ENCODE data around the gene CFAP43. TPM values are rescaled to one million over a fixed set of nuclear protein-coding genes. Genes with fewer than 3 reads are reported as not detected.

CFAP43 gene
- total and polyA plus RNA-seq, 10 of the 15 experiments (the other 5 are each of a cell fraction or from before 2014, with no cell fraction given), result 0.06 to 0.14 (median 0.10) TPM; not detected in 5

DNA sequence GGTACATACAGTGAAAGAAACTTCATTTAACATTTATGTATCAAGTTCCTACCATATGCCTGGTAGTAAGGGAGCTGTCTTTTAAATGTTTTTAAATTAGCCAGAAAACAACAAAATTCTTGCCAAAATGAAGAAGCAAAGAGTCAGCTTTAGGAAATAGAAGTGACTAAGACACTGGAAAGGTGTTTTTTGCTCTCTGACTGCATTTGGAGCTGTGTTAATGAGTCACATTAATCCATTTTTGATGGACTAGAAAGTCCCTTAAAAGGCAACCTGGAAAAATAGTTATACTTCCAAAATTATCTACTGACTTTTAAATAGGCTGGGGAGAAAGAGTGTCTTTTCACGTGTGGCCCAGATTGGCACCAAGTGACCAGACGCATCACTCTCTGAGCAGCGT is 142.5 kb downstream of the CFAP43 start (continued):
- TF ChIP-seq CEBPZ (IDR thresholded peaks at IDR 0.05; ENCODE audit: low read depth, low read length), result no peak
- TF ChIP-seq EGR1 (IDR thresholded peaks at IDR 0.05; ENCODE audit: borderline replicate concordance in 1 of 2, low read depth in 2 of 2, low read length in 2 of 2), result no peak

GRCh38 chr10:104088239-104088638 is 143.9 kb downstream of the CFAP43 start:
- CTCF ChIA-PET, result interaction anchor here (0.7 kb wide), 1 partner anchor 20 kb away, joined by 4 read pairs; no protein-coding TSS in a partner anchor
- FAIRE-seq (no peak), DNase-seq (ENCODE audit: low read depth, low spot score) (no peak), ATAC-seq (no peak)
- BruUV-seq (replicated peaks), result no TSS peak
- Histone ChIP-seq H2AFZ (ENCODE audit: control insufficient read depth, low read depth, low read length) (no peak overlapping the region), H3K4me3 (no peak overlapping the region), H3K4me1 (ENCODE audit: control insufficient read depth, insufficient read depth, low read length) (no peaks in the 10 kb centered on the region), H3K36me3 (ENCODE audit: control insufficient read depth in 2 of 2, insufficient read depth in 2 of 2, low read length in 1 of 2) (no peaks in the 10 kb centered on the region), H3K79me2 (ENCODE audit: control insufficient read depth, insufficient read depth, low read length) (no peaks in the 10 kb centered on the region), H3K27ac (ENCODE audit: control insufficient read depth, insufficient read depth) (no peak overlapping the region), H4K20me1 (ENCODE audit: control insufficient read depth, insufficient read depth) (no peaks in the 10 kb centered on the region), H3K9ac (ENCODE audit: control insufficient read depth, insufficient read depth, low read length) (no peak overlapping the region), H3K27me3 (replicated peaks in 1 of 2; ENCODE audit: control insufficient read depth in 2 of 2, insufficient read depth in 2 of 2, low read length in 1 of 2) (no peaks in the 10 kb centered on the region), H3K9me3 (replicated peaks; ENCODE audit: control insufficient read depth, insufficient read depth, low read length) (no peaks in the 10 kb centered on the region), H3K4me2 (ENCODE audit: control insufficient read depth, insufficient read depth) (no peak overlapping the region)
- TF ChIP-seq FOXK2 (IDR thresholded peaks at IDR 0.05) (no peak), SRF (IDR thresholded peaks at IDR 0.05; ENCODE audit: low read depth in 2 of 2, low read length in 2 of 2) (no peak), BHLHE40 (IDR thresholded peaks at IDR 0.05; ENCODE audit: borderline replicate concordance in 1 of 2, low read depth in 2 of 2, low read length in 1 of 2) (no peak), KLF5 (IDR thresholded peaks at IDR 0.05; ENCODE audit: partially characterized antibody) (no peak), KDM1A (IDR thresholded peaks at IDR 0.05; ENCODE audit: borderline replicate concordance) (no peak), CBX3 (IDR thresholded peaks at IDR 0.05; ENCODE audit: borderline replicate concordance, low read depth) (no peak), RCOR1 (conservative IDR thresholded peaks at IDR 0.05; ENCODE audit: low read depth, low read length) (no peak), YY1 (IDR thresholded peaks at IDR 0.05; ENCODE audit: low read depth, low read length) (no peak), ZNF274 (IDR thresholded peaks at IDR 0.05; ENCODE audit: insufficient read depth, insufficient read length) (no peak), SUZ12 (IDR thresholded peaks at IDR 0.05; ENCODE audit: unreplicated experiment) (no peak), POLR2AphosphoS2 (IDR thresholded peaks at IDR 0.05; ENCODE audit: low read depth, low read length) (no peak), RELA (IDR thresholded peaks at IDR 0.05; ENCODE audit: borderline replicate concordance, partially characterized antibody) (no peak)
- TF ChIP-seq, protein P1, sequence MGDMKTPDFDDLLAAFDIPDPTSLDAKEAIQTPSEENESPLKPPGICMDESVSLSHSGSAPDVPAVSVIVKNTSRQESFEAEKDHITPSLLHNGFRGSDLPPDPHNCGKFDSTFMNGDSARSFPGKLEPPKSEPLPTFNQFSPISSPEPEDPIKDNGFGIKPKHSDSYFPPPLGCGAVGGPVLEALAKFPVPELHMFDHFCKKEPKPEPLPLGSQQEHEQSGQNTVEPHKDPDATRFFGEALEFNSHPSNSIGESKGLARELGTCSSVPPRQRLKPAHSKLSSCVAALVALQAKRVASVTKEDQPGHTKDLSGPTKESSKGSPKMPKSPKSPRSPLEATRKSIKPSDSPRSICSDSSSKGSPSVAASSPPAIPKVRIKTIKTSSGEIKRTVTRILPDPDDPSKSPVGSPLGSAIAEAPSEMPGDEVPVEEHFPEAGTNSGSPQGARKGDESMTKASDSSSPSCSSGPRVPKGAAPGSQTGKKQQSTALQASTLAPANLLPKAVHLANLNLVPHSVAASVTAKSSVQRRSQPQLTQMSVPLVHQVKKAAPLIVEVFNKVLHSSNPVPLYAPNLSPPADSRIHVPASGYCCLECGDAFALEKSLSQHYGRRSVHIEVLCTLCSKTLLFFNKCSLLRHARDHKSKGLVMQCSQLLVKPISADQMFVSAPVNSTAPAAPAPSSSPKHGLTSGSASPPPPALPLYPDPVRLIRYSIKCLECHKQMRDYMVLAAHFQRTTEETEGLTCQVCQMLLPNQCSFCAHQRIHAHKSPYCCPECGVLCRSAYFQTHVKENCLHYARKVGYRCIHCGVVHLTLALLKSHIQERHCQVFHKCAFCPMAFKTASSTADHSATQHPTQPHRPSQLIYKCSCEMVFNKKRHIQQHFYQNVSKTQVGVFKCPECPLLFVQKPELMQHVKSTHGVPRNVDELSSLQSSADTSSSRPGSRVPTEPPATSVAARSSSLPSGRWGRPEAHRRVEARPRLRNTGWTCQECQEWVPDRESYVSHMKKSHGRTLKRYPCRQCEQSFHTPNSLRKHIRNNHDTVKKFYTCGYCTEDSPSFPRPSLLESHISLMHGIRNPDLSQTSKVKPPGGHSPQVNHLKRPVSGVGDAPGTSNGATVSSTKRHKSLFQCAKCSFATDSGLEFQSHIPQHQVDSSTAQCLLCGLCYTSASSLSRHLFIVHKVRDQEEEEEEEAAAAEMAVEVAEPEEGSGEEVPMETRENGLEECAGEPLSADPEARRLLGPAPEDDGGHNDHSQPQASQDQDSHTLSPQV (IDR thresholded peaks at IDR 0.05), result no peak
- TF ChIP-seq, protein P2, sequence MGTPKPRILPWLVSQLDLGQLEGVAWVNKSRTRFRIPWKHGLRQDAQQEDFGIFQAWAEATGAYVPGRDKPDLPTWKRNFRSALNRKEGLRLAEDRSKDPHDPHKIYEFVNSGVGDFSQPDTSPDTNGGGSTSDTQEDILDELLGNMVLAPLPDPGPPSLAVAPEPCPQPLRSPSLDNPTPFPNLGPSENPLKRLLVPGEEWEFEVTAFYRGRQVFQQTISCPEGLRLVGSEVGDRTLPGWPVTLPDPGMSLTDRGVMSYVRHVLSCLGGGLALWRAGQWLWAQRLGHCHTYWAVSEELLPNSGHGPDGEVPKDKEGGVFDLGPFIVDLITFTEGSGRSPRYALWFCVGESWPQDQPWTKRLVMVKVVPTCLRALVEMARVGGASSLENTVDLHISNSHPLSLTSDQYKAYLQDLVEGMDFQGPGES (IDR thresholded peaks at IDR 0.05), result no peak
- SMC1A ChIA-PET (ENCODE audit: uncharacterized antibody, unreplicated experiment), result no interaction called here
- 50% methylated on average over 5 of the region's 5 CpGs for WGBS (ENCODE audit: insufficient coverage, insufficient replicate concordance, low lambda C conversion rate, missing lambda C conversion rate)
- RAD21 ChIA-PET (ENCODE audit: unreplicated experiment), result no interaction called here
- POLR2A ChIA-PET, result no interaction called here
- intact Hi-C loops (cut with micrococcal nuclease; ENCODE audit: unreplicated experiment), result no loop called here
- in situ Hi-C loops (cut with MboI), result no loop called here

Data from GM12878 (cell line).